GM19372 (cell line): ENCODE measurements around the gene RERG.

Experiments used
- ATAC-seq: cut with Tn5 transposase; IDR thresholded peaks from one replicate; pipeline ENCODE4 v1.9.1; 2021; ENCODE audit warnings: mild to moderate bottlenecking, low read depth, moderate library complexity; ENCODE audit not compliant: unreplicated experiment

Gene RERG

DNA sequence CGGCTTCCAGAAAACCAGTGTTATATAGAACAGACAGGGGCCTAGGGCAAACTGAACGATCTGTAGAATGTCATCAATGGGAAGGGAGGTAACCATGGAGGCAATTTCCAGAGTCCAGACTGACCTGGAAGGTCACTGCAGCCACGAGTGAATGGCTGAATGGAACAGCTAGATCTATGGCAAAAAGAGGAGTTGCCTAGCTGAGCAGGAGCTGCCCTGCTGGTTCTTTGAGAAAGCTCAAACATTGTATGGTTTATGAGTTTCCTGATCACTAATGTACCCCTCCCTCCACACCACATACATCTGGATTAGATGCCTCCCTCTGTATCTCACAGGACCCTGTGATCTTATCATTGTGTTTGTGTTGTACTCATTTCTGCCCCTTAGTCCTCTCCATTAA, 1.0 kb upstream of the RERG start:
- no peak for ATAC-seq

DNA sequence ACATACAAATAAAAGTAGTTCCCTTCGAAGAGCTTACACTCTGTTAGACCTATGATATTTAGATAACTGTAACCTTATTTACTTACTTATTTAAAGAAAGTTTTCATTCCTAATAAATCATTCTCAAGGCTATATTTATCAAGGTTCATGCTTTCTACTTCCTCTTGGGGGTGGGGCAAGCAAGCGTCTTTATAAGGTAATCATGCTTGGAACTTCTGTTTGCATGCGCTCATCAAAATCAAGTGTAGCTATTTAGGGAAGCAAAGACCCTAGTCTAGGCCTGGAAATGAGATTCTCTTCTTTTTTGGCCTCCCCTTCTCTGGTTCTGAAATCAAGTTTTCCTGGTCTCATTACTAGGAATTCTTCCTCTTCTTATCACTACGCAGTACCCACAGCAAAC, 766 bp downstream of the RERG start:
- ATAC-seq = no peak

DNA sequence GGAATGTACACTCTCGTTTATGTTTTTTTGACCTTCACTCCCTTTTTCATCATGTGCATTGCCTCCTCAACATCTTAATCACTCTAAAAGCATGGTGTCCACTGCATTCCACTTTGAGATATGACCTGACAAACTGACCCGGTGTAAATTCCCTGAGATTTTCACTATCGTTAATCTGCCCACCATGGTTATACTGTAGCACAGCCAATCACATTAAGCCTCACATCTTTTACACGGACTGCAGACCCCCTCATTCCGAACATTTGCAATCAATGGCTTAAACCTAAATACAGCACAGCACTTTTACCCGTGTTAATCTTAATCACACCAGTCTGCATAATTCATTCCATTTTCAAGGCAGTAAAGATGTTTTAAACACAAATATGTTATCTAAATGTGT, 2.4 kb downstream of the RERG start:
- ATAC-seq = no peak

DNA sequence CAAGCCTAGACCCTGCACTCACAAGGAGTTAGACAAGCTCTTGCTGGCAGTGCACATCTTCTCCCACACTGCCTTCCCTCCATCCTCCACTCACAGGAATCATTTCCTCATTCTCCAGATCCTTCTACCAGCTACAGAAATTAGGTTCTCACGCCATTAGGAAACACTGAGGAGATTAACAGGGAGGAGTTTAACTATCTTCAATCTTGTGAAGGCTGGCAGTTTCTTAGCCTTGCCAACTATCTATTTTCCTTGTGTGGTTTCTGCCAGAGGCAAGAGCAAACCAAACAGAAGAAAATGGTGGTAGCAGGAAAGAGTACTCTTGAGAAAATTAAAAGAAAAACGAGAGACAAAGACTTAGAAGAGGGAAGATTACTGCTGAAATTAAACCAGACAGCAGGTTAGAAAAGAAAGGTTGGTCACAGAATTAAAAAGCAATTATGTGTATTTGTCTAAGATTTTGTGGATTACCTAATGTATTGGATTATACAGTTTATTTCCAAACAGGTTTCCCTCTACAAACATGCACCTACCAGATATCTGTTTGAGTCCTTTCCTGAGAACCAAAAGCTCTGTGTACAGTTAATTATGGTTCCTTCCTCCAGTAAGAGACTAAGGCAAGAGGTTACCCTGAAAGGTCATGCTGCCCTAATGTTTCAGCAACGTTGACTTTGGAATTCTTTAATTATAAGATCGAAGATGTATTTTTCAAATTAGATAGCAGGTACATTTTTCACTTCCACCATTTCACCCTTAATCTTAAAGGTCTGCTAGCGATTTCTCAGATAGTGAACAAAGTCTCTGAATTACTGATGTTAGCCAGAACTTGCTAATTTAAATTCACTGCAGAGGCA, 5.0 kb downstream of the RERG start:
- ATAC-seq = no peak

DNA sequence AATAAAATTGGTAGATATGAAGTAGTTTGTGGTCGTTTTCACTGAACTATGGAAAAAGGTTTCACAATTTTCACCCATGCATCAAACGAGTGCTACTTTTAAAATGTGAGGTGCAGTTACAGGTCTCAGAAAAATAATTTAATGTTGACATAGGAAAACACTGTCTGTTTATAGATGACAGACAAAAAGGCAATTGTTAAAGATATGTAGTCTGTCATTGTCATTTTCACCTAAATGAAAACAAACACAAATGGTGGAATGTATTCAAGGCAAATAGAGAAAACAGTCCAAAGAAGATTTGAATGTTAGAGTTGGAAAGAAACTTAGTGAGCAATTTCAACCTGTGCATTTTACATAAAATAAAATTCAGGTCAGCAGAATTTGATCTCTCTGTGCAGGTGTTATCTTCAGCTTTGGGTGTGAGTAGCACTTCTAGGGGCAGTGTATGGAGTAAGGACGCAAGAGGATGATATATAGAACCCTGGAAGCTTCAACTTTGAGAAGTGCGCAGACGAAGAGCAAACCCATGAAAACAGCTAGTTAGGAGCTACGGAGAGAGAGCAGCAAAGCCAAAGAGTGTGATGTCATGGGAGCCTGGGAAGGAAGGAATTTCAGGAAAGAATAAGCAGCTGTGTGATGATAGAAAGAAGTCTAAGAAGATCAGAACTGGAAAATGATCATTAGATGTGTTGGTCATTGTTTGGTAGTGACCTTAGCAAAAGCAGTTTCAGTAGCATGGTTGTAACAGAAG, 6.2 kb downstream of the RERG start:
- no peak for ATAC-seq

DNA sequence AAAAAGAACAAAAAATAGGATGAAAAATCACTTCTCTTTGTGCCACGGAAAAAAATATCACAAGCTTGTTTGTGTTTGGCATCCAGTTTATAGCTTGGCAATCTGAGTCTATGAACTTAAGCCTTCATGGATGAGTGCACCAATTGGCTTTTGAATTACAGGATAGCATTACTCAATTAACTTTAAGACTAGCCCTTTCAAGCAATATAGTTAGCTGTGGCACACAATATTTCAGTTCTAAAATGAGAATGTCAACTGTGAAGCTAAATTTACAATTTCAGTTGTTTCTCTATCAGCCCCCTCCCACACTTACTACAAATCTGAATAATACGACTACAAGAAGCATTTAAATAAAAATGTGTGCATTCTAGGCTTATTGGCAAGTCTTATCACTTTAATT, 8.3 kb downstream of the RERG start:
- ATAC-seq = no peak

DNA sequence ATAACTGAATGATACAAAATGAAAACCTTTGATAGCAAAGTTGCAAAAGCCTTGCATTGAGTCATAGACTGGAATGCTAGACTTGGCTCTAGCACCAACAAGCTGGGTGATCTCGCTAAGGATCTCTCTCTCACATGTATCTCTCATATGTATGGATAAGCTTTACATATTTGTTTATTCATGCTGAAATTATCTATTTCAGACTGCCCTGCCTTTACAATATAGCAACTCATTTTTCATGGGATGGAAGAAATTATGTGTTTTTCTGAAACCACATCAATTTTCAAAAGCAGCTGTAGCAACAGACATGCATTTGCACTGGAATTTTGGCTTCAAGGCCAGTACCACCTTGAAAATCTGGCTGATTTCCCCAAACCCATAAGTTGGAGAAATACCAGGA, 11.4 kb downstream of the RERG start:
- ATAC-seq = no peak

DNA sequence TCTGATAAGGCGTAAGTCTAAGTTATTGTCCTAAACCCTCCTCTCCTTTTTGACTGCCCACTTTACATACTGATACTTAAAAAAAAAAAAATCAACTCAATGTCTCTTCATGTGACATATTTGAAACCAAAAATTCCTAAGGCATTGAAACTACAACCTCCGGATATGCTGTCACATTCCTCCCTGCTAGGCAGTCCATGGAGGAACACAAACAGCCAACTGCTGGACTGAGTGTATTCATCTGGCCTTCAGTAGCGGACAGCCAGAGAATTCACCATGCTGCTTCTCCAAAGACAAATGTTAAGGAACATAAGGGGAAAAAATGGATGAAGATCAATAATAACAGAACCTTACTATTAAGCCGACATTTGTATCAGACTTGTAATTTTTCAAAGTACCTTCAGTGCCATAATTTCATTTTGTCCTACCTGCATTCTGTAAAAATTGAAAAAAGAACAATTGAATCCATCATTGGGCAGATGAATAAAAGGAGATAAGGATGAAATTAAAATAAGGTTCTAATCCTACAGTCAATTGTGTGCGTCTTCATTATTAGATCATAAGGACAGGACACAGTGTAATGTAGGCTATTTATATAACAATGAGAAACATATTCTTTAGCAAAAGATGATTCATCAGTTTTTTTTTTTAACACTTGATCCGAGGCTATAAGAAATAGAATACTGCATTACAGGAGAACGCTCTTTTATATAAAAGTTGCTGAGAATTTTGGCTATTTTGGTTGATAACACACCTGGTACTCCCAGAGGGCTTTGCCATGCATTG, 12.2 kb downstream of the RERG start:
- ATAC-seq = no peak

DNA sequence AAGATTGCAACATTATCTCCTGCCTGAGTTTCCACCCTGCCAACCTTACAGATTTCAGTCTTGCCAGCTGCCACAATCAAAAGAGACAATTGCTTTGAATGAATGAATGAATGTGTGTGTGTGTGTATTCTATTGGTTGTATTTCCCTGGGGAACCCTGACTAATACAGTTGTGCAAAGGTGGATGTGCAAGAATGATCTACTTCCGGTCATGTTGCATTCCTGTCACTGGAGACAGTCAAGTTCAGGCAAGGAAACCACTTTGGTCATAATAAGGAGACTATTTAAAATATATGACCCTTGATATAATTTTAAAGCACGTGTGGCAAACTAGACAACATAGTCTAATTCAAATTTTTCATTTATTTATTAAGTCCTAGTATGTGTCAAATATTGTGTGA, 13.1 kb downstream of the RERG start:
- ATAC-seq = no peak

DNA sequence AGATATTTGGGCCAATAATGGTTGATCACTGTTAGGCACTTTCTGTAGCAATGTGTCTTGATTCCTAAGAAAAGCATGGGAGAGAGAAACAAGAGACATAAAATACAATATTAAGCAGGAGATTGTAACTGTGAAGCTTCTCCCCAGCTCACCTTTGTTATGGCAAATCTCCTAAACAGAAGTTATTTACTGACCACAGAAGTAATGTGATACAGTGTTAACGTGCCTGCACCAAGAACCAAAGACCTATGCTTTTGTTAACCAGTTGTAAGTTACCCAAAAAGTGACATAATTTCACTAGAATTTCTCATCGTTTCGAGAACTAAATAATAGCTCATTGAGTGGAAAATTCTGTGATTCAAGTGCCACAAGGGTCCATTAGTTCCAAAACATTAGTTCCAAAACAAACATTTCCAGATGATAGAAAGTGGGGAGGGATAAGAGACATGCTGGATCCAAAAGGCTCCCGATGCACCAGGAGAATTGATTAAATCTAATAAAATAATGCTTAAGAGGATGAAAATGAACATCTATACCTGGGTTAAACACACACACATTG, 14.3 kb downstream of the RERG start:
- ATAC-seq = no peak

DNA sequence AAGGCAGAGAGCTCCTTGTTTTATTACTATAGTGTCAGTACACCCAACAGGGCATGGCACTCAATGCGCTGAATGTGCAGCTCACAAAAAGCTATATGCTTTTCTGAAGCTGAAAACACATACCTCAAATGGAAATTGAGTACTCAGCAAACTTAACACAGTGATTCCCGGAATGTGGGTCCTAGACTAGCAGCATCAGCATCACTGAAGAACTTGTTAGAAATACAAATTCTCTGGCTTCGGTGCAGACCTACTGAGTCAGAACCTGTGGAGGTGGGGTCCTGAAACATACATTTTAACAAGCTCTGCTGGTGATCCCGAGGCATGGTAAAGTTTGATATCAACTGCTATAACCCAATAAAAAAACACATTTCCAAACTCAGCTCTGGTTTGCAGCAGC, 14.9 kb downstream of the RERG start:
- ATAC-seq = no peak

DNA sequence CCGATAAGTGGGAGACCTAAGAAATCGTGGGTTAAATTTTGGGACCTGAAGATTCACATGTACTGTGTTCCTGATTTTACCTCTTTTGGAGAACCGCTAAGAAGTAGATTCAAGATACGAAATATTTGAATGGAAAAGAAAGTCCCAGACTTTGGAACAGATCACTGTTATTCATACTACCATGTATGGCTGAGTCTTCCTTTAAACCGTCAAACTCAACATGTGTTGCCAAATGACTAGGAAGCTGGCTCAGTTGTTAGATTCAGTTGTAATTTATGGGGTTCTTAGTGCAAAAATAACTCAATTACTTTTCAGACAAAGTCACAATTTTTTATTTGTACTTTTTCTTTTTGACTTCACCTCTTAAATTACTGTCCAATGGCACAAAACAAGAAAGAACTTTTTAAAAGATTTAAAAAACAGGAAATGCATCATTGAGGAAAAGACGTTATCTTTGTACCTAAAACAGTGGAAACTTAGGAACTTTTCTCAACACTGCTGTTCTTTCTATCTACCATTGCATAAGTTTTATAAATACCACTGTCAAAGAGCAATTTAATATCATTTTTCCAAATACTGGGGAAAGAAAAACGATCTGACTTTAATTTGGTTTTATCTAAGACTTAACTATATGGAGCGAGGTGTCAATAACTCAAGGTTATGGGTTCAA, 15.7 kb downstream of the RERG start:
- ATAC-seq = no peak

DNA sequence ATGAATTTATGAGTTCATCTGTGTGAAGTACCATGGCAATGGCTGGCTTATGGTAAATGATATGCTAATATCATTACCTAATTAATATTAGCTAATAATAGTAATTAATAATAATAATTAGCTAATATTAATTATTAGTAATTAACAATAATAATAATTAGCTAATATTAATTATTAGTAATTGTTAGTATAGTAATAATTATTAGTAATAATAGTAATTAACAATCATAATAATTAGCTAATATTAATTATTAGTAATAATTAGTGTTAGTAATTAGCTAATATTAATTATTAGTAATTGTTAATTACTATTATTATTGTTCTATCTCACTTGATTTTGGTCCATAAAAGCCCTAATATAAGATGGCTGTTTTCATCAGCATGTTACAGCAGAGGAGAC, 19.8 kb downstream of the RERG start:
- ATAC-seq = no peak

DNA sequence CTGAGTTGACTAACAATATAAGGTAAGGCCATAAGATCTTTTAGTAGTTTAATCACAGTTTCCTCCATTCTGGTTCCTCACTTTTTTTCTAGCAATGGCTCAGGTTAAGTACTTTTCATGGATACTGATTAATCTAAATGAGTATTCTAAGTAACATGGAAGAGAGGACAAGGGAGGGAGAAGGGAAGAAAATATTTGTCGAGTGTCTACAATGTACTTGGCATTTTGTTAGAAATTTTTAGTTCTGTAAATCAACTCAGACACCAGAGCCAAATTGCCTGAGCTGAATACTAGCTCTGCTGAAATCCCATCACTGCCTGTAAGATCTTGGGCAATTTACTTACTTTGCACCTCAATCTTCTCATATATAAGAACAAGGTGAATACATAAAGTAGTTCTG, 20.2 kb downstream of the RERG start:
- ATAC-seq = no peak

DNA sequence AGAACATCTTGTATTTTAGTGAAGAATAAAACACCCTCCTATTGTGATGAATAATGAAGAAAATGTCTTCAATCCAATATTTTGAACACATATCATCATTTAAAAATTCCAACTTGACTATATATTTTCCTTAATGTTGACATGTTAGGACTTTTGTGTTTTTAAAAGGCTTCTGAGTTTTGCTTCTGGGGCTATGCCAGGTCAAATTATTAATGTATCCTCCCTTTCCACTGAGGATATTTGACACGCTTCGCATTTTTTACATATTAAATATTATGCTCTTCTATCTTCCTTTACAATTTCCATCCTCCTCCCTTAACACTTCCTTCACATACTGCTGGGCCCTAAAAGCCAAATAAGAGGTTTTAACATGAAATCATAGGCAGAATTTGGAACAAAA, 20.6 kb downstream of the RERG start:
- ATAC-seq = no peak

DNA sequence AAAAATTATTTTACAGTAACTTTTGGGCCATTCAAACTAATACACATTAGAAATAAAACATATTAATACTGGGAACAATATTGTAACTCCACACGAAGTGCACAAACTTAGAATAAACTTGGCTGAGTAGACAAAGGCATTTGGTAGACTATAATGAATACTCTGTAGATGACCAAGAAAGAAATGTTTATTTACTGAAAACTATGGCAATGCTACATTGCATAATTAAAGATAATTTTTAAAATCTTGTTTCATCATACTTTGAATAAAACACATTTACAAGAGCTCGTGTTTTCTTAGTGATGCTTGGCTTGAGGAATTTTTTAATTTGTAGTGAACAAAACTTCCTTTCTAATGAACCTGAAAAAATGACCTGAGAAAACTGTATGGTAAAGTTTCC, 21.3 kb downstream of the RERG start:
- ATAC-seq = no peak

DNA sequence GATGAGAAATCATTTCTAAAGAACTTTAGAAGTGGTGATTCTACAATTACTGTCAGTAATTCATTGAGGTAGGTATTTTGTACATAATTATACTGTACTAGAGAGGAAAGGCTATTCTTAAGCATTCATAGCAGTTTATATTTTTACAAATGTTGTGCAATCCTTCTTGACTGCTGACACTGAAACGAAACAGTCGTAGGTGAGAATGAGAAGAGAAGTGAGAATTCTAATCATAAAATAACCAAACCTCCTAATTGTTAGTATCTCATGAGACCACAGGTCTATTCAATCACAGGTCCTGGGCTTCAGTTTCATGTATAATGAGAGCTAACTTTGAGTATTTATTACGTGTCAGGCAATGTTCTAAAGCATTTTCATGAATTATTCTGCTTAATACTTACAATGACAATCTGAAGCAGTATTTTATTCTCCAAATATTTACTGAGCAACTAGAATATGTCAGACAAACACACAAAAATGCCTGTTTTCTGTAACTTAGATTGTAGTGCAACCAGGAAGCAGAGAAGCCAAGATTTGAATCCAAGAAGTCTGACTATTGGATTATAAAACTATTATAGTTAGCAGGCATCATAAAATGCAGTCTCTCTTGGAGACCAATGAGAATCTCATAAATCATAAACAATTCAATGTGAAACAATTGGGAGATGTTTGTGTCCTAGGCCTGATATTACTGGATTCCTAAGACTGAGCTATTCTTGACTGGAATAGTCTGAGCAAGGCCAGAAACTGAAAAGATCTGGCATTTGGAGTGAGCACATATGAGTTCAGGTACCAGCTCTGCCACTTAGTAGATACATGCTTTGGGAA, 24.3 kb downstream of the RERG start:
- ATAC-seq = no peak

DNA sequence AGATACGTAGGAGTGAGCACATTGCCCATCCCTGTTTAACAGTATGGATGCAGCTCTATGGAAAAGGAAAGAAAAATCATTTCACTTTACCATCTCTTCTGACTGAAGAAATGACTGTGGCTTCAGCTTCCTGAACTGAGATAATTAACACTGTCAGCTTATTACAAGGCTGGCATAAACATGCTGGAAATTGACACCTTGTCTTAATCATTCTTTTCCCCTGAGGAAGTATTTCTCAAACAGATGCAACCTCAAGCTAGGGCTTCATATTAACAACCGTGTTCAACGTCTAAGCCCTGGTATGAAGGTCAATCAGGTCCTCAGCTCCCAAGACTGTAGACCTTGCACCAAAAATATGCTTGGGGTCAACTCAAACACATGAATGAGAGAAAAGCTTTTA, 25.0 kb downstream of the RERG start:
- no peak for ATAC-seq
